Uterus (tissue), 2 donors: ENCODE data around the gene L1CAM.

Experiments used
- CTCF ChIP-seq, 4 experiments: fragments of 200-600 bp in 2 of 4; fragments of 450-650 bp in 2 of 4; sonication (generic) in 2 of 4; IDR thresholded peaks; one replicate each; pipeline ENCODE4 v1.5.1; 2016 to 2019; ENCODE audit warnings: antibody characterized with exemption in 4 of 4, mild to moderate bottlenecking in 2 of 4, moderate library complexity in 1 of 4
- POLR2A ChIP-seq, 2 donors: fragments of 450-650 bp; IDR thresholded peaks; one replicate each; pipeline ENCODE4 v1.6.1; 2016; ENCODE audit warnings: antibody characterized with exemption in 2 of 2, mild to moderate bottlenecking in 1 of 2, moderate library complexity in 1 of 2

- TF ChIP-seq CTCF (IDR thresholded peaks at IDR 0.05) (no peak), POLR2A (IDR thresholded peaks at IDR 0.05) (no peak)
Observed at GRCh38 chrX:153829799-153830639, 56.0 kb downstream of the L1CAM start, which contains the start of gene PDZD4.
